A673 (cell line): ENCODE results near the gene C5orf58. TPM values are rescaled to one million over a fixed set of nuclear protein-coding genes. Genes with fewer than 3 reads are reported as not detected.

Experiments
- BruUV-seq: library from RNA; stranded (reverse); fragments of 400-500 nt; replicated peaks from 2 replicates; lab custom pipeline; 2021; lab: Mats Ljungman, UMichigan
- CTCF ChIA-PET: fragments of 300-600 bp; sonication (Branson Sonifier 250); formaldehyde crosslinking; loops from one replicate; lab custom pipeline; 2022; ENCODE audit warnings: antibody characterized with exemption; lab: Charles Lee
- POLR2A ChIA-PET: fragments of 300-600 bp; sonication (Branson Sonifier 250); formaldehyde crosslinking; loops from one replicate; lab custom pipeline; 2022; ENCODE audit warnings: antibody characterized with exemption; ENCODE audit not compliant: low non-redundant PET; lab: Charles Lee
- DNase-seq: peaks from one replicate; pipeline ENCODE4 v3.0.0-alpha.2; 2015; ENCODE audit warnings: low spot score
- H3K27ac ChIP-seq: fragments of 200-600 bp; sonication (generic); 2 replicates; pipeline ENCODE4 v1.5.1; 2016; ENCODE audit warnings: mixed run types, low read depth, mild to moderate bottlenecking, mixed read lengths, antibody characterized with exemption, low read length; ENCODE audit not compliant: poor library complexity, severe bottlenecking
- H3K27me3 ChIP-seq: fragments of 200-600 bp; sonication (generic); replicated peaks from 2 replicates; pipeline ENCODE4 v1.6.1; 2017; ENCODE audit warnings: mixed run types, low read depth, mild to moderate bottlenecking, mixed read lengths, antibody characterized with exemption, low read length; ENCODE audit not compliant: insufficient read depth, poor library complexity
- H3K36me3 ChIP-seq: fragments of 200-600 bp; sonication (generic); 2 replicates; pipeline ENCODE4 v1.6.1; 2016; ENCODE audit warnings: mixed run types, mild to moderate bottlenecking, mixed read lengths, antibody characterized with exemption, low read length; ENCODE audit not compliant: insufficient read depth, poor library complexity, severe bottlenecking
- H3K4me1 ChIP-seq: fragments of 200-600 bp; sonication (generic); 2 replicates; pipeline ENCODE4 v1.6.1; 2017; ENCODE audit warnings: mixed run types, mild to moderate bottlenecking, mixed read lengths, antibody characterized with exemption, low read length; ENCODE audit not compliant: insufficient read depth, poor library complexity, severe bottlenecking
- H3K4me3 ChIP-seq: fragments of 200-600 bp; sonication (generic); 2 replicates; pipeline ENCODE4 v1.5.1; 2016; ENCODE audit warnings: low read depth, mixed run types, mild to moderate bottlenecking, mixed read lengths, low read length; ENCODE audit not compliant: poor library complexity, severe bottlenecking
- H3K9me3 ChIP-seq: fragments of 200-600 bp; sonication (generic); 2 replicates; pipeline ENCODE4 v1.6.1; 2016; ENCODE audit warnings: mixed run types, low read depth, mild to moderate bottlenecking, mixed read lengths, antibody characterized with exemption, low read length; ENCODE audit not compliant: poor library complexity, severe bottlenecking
- CTCF ChIP-seq: fragments of 300-800, 200-600 bp; sonication (generic); conservative IDR thresholded peaks from 2 replicates; pipeline ENCODE4 v1.5.1; 2017; ENCODE audit warnings: low read depth, mild to moderate bottlenecking, antibody characterized with exemption, low read length, moderate library complexity, mixed read lengths
- EZH2 ChIP-seq: fragments of 200-600 bp; sonication (generic); IDR thresholded peaks from 2 replicates; pipeline ENCODE4 v1.6.1; 2017; ENCODE audit warnings: borderline replicate concordance, low read depth, mild to moderate bottlenecking, mixed read lengths, antibody characterized with exemption, low read length; ENCODE audit not compliant: poor library complexity, severe bottlenecking
- intact Hi-C: fragments of 100-400 bp; cut with micrococcal nuclease; formaldehyde crosslinking; loops from one replicate; pipeline ENCODE4 v1.10.0; 2022; ENCODE audit not compliant: unreplicated experiment
- total RNA-seq: library from RNA; stranded (reverse); gene quantifications from 2 replicates; pipeline ENCODE4 v1.2.3, GENCODE V29; 2021

The C5orf58 gene
- total RNA-seq, 1 experiment from 2014 or later = not detected

- Histone ChIP-seq H3K36me3 (no peaks in the 10 kb centered on the region), H3K27ac (no peak overlapping the region), H3K27me3 (no peaks in the 10 kb centered on the region), H3K4me1 (no peaks in the 10 kb centered on the region), H3K4me3 (no peak overlapping the region), H3K9me3 (no peaks in the 10 kb centered on the region)
- CTCF ChIA-PET = no interaction called here
- DNase-seq = no peak
- intact Hi-C loops = loop anchor here (10.0 kb wide), 1 partner anchor 1511 kb away; no protein-coding TSS in a partner anchor
- no peak for TF ChIP-seq CTCF
- TF ChIP-seq EZH2 = no peak
- BruUV-seq = no TSS peak
- POLR2A ChIA-PET = no interaction called here
Measured at GRCh38 chr5:170186156-170186555, 46.6 kb upstream of the C5orf58 start.

- Histone ChIP-seq H3K27me3 (no peaks in the 10 kb centered on the region), H3K4me3 (no peak overlapping the region), H3K4me1 (no peaks in the 10 kb centered on the region), H3K9me3 (no peaks in the 10 kb centered on the region), H3K27ac (no peak overlapping the region), H3K36me3 (no peaks in the 10 kb centered on the region)
- intact Hi-C loops = loop anchor here (10.0 kb wide), 1 partner anchor 1512 kb away; no protein-coding TSS in a partner anchor
- CTCF ChIA-PET = no interaction called here
- POLR2A ChIA-PET = no interaction called here
- no peak for TF ChIP-seq CTCF
- no peak for TF ChIP-seq EZH2
- DNase-seq = no peak
- no TSS peak for BruUV-seq
Measured at GRCh38 chr5:170186856-170187255, 45.9 kb upstream of the C5orf58 start.

GRCh38 chr5:170190436-170191134, 42.2 kb upstream of the C5orf58 start:
- Histone ChIP-seq H3K36me3 (no peaks in the 10 kb centered on the region), H3K27ac (no peak overlapping the region), H3K27me3 (no peaks in the 10 kb centered on the region), H3K9me3 (no peaks in the 10 kb centered on the region), H3K4me3 (no peak overlapping the region), H3K4me1 (no peaks in the 10 kb centered on the region)
- BruUV-seq = no TSS peak
- no peak for DNase-seq
- TF ChIP-seq EZH2 (no peak), CTCF (no peak)
- ChIA-PET POLR2A (no interaction called here), CTCF (no interaction called here)
- intact Hi-C loops = no loop called here
